Ishikawa (cell line): ENCODE measurements around the gene SPINK5.

ENCODE experiments used
- CEBPB ChIP-seq: IDR thresholded peaks from 2 replicates; pipeline ENCODE4 v1.6.1; 2012
- CREB1 ChIP-seq: IDR thresholded peaks from 2 replicates; pipeline ENCODE4 v1.6.1; 2012; ENCODE audit warnings: low read depth
- EGR1 ChIP-seq: IDR thresholded peaks from 2 replicates; pipeline ENCODE4 v1.6.1; 2012
- EP300 ChIP-seq: IDR thresholded peaks from 2 replicates; pipeline ENCODE4 v1.6.1; 2012; ENCODE audit warnings: borderline replicate concordance
- FOXM1 ChIP-seq: IDR thresholded peaks from 2 replicates; pipeline ENCODE4 v1.6.1; 2012; ENCODE audit warnings: low read depth, borderline replicate concordance
- NFIC ChIP-seq: IDR thresholded peaks from 2 replicates; pipeline ENCODE4 v1.6.1; 2012
- RAD21 ChIP-seq: IDR thresholded peaks from 2 replicates; pipeline ENCODE4 v1.6.1; 2012; ENCODE audit warnings: low read depth
- TAF1 ChIP-seq: IDR thresholded peaks from 2 replicates; pipeline ENCODE4 v1.6.1; 2012; ENCODE audit warnings: low read depth, mild to moderate bottlenecking
- TCF12 ChIP-seq: IDR thresholded peaks from 2 replicates; pipeline ENCODE4 v1.6.1; 2012; ENCODE audit warnings: low read depth
- TEAD4 ChIP-seq: IDR thresholded peaks from 2 replicates; pipeline ENCODE4 v1.6.1; 2012
- YY1 ChIP-seq: IDR thresholded peaks from 2 replicates; pipeline ENCODE4 v1.6.1; 2012; ENCODE audit warnings: low read depth
- ZBTB7A ChIP-seq: IDR thresholded peaks from 2 replicates; pipeline ENCODE4 v1.6.1; 2012; ENCODE audit warnings: low read depth
- TF ChIP-seq, protein P1 (sequence below): IDR thresholded peaks from 2 replicates; pipeline ENCODE4 v1.6.1; 2012
- TF ChIP-seq, protein P2 (sequence below): IDR thresholded peaks from 2 replicates; pipeline ENCODE4 v1.6.1; 2012
- TF ChIP-seq, protein P3 (sequence below): IDR thresholded peaks from 2 replicates; pipeline ENCODE4 v1.6.1; 2012; ENCODE audit warnings: low read depth, mild to moderate bottlenecking

Gene SPINK5

DNA sequence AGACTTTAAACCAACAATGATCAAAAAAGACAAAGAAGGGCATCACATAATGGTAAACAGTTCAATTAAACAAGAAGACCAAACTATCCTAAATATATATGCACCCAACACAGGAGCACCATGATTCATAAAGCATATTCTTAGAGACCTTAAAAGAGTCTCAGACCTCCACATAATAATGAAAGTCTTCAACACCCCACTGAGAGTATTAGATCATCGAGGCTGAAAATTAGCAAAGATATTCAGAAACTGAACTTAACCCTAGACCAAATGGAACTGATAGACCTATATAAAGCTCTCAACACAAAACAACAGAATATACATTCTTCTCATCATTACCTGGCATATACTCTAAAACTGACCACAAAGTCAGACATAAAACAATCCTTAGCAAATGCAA is 92.8 kb downstream of the SPINK5 start:
- TF ChIP-seq CEBPB (no peak), CREB1 (no peak), TCF12 (no peak), ZBTB7A (no peak)
- TF ChIP-seq, protein P1, sequence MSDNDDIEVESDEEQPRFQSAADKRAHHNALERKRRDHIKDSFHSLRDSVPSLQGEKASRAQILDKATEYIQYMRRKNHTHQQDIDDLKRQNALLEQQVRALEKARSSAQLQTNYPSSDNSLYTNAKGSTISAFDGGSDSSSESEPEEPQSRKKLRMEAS, result no peak

DNA sequence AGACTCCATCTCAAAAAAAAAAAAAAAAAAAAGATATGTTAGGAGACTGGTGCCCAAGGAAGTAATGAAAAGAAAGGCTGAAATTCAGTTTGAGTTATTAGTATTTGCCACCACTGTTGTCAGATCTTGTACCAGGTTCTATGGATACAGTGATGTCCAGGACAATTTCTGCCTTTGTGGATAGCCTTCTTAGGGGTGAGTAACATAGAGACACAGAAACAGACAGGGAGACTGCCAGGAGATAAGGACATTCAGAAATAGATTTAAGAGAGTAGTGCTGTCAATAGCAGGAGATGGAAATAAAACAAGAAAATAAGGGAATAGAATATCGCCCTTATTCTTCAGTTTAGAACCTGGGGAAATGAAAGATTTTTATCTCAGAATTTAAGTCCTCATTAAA is 98.3 kb downstream of the SPINK5 start:
- TF ChIP-seq TAF1, result no peak
- TF ChIP-seq EP300, result no peak

DNA sequence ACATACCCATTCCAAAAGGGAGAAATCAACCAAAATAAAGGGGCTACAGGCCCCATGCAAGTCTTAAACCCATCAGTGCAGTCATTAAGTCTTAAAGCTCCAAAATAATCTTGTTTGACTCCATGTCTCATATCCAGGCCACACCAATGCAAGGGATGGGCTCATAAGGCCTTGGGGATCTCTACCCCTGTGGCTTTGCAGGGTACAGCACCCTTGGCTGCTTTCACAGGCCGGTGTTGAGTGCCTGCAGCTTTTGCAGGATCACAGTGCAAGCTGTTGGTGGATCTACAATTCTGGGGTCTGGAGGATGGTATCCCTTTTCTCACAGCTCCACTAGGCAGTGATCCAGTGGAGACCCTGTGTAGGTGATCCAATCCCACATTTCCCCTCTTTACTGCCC is 99.6 kb downstream of the SPINK5 start:
- no peak for TF ChIP-seq YY1
- TF ChIP-seq, protein P2, sequence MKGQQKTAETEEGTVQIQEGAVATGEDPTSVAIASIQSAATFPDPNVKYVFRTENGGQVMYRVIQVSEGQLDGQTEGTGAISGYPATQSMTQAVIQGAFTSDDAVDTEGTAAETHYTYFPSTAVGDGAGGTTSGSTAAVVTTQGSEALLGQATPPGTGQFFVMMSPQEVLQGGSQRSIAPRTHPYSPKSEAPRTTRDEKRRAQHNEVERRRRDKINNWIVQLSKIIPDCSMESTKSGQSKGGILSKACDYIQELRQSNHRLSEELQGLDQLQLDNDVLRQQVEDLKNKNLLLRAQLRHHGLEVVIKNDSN, result no peak
- no peak for TF ChIP-seq NFIC
- no peak for TF ChIP-seq TEAD4
- TF ChIP-seq CEBPB, result no peak
- TF ChIP-seq, protein P1, result no peak
- no peak for TF ChIP-seq TCF12
- no peak for TF ChIP-seq FOXM1
- no peak for TF ChIP-seq EP300
- TF ChIP-seq EGR1, result no peak
- TF ChIP-seq, protein P3, sequence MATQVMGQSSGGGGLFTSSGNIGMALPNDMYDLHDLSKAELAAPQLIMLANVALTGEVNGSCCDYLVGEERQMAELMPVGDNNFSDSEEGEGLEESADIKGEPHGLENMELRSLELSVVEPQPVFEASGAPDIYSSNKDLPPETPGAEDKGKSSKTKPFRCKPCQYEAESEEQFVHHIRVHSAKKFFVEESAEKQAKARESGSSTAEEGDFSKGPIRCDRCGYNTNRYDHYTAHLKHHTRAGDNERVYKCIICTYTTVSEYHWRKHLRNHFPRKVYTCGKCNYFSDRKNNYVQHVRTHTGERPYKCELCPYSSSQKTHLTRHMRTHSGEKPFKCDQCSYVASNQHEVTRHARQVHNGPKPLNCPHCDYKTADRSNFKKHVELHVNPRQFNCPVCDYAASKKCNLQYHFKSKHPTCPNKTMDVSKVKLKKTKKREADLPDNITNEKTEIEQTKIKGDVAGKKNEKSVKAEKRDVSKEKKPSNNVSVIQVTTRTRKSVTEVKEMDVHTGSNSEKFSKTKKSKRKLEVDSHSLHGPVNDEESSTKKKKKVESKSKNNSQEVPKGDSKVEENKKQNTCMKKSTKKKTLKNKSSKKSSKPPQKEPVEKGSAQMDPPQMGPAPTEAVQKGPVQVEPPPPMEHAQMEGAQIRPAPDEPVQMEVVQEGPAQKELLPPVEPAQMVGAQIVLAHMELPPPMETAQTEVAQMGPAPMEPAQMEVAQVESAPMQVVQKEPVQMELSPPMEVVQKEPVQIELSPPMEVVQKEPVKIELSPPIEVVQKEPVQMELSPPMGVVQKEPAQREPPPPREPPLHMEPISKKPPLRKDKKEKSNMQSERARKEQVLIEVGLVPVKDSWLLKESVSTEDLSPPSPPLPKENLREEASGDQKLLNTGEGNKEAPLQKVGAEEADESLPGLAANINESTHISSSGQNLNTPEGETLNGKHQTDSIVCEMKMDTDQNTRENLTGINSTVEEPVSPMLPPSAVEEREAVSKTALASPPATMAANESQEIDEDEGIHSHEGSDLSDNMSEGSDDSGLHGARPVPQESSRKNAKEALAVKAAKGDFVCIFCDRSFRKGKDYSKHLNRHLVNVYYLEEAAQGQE, result no peak
- TF ChIP-seq TAF1, result no peak
- no peak for TF ChIP-seq ZBTB7A
- no peak for TF ChIP-seq RAD21
- TF ChIP-seq CREB1, result no peak

DNA sequence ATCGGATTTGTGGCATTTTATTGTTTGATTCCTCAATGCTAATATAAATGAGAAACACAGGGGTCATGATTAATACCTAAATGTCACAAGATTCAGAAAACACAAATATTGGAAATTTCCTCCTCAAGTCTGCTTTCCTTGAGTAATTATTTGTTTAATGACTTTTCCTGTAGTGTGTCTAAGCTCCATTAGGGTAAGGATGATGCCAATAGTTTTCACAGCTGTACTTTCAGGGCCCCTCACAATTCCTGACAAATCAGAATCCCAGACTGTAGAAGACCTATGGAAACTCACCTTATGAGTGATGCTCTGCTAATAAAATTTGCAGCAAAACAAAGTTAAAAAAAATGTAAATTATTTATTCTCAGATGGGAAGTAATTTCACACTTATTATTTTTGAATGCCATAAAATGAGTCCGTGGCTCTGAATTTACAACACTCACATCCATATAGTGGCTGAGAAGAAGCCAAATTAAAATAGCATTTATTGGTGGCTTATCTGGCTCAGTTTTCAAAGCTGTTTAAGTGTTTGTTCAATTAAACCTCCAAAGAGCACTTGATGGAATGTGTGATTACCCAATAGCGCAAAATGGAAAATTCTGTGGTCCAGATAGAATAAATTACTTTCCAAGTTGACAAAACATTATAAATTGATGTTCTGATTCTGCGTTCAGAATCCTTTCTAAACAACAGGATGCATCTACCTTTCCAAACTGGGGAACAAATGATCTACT is 102.9 kb downstream of the SPINK5 start:
- no peak for TF ChIP-seq FOXM1

DNA sequence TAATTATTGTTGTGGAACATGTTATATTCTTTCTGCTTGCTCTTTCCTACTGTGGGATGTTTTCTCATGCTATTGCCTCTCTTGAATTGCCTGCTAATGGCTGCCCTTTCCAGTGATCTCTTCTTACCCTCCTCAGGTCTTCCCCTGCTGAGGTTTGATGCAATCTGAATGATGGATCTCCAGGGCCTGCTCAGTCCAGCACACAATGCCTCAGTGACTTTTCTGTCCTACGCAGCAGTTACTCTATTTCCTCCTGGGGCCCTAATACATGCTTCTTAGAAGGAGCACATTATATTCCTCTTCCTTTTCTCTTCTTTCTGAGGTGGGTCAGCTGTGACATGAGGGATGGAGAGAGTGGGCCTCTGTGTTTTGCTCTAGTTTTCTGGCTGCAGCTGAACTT is 104.5 kb downstream of the SPINK5 start, which contains the start of gene SPINK14:
SPINK14 (plus strand) TSS at position 301 of the 400 bp plus-strand sequence. CDS start 1,187 bp downstream, outside the sequence.
- no peak for TF ChIP-seq CREB1
- TF ChIP-seq FOXM1, result no peak
- TF ChIP-seq YY1, result no peak
- TF ChIP-seq, protein P3, result no peak
- TF ChIP-seq ZBTB7A, result no peak
- TF ChIP-seq CEBPB, result no peak
- TF ChIP-seq TCF12, result no peak
- no peak for TF ChIP-seq RAD21
- TF ChIP-seq, protein P2, result no peak

DNA sequence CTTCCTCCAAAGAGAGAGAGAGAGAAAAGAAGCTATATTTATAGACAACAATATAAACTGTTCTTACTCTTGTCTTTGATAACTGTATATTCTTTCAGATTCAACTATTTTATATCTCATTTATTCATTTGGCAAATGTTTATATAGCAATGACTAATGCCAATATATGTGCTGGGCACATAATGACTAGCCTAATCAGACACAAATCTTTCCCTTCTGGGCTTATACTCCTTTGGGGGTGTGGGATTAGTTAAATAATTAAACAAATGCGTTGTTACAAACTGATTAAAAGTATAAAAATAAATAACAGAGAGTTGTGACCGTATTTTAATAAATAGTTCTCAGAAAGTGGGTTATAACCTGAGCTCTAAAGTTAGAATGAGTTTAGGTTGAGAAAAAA is 108.6 kb downstream of the SPINK5 start:
- TF ChIP-seq CREB1 (no peak), TEAD4 (no peak), EP300 (no peak), RAD21 (no peak), ZBTB7A (no peak), CEBPB (no peak), YY1 (no peak), NFIC (no peak), EGR1 (no peak), FOXM1 (no peak), TCF12 (no peak), TAF1 (no peak)
- TF ChIP-seq, protein P2, result no peak
- TF ChIP-seq, protein P3, result no peak
- TF ChIP-seq, protein P1, result no peak
